HCT116 (cell line): ENCODE results near the gene DET1. TPM values are rescaled to one million over a fixed set of nuclear protein-coding genes. Genes with fewer than 3 reads are reported as not detected.
"Not testable (repeated sequence)": the region's sequence is repeated elsewhere in the genome, so short reads cannot be mapped to it uniquely, and the experiment has no call there.

Experiments
- ATAC-seq: fragments of 200-7000 bp; cut with Tn5 transposase; 2 replicates; pipeline ENCODE4 v1.9.1; 2020; ENCODE audit warnings: mild to moderate bottlenecking, moderate library complexity
- BruUV-seq: library from RNA; stranded (reverse); fragments of 400-500 nt; replicated peaks from 2 replicates; lab custom pipeline; 2021; lab: Mats Ljungman, UMichigan
- CTCF ChIA-PET: fragments of 300-600 bp; sonication (Branson Sonifier 250); formaldehyde crosslinking; loops from one replicate; lab custom pipeline; 2021; ENCODE audit warnings: antibody characterized with exemption; lab: Charles Lee
- POLR2A ChIA-PET: fragments of 300-600, 350-600 bp; sonication (Branson Sonifier 250); formaldehyde crosslinking; loops from one replicate; lab custom pipeline; 2021; ENCODE audit warnings: antibody characterized with exemption; lab: Charles Lee
- RAD21 ChIA-PET, 2 experiments: fragments of 300-600 bp; sonication (Branson Sonifier 250); formaldehyde crosslinking; loops; one replicate each; lab custom pipeline; 2023; ENCODE audit warnings: low total read pairs in 2 of 2; ENCODE audit not compliant: uncharacterized antibody in 2 of 2, unreplicated experiment in 2 of 2, low non-redundant PET in 1 of 2; lab: Charles Lee
- DNase-seq: peaks from one replicate; pipeline ENCODE4 v3.0.0-alpha.2; 2010; ENCODE audit warnings: low read depth, low spot score
- H2AFZ ChIP-seq: fragments of 200-600 bp; shearing (Covaris generic), sonication (generic); 2 replicates; pipeline ENCODE4 v1.6.1; 2017; ENCODE audit warnings: low read depth, mixed run types, mixed read lengths, antibody characterized with exemption, low read length; ENCODE audit not compliant: poor library complexity, severe bottlenecking
- H3K27ac ChIP-seq: 2 replicates; pipeline ENCODE4 v1.5.1; 2012; ENCODE audit warnings: low read depth, low read length
- H3K27me3 ChIP-seq: fragments of 200-600 bp; sonication (generic); 2 replicates; pipeline ENCODE4 v1.6.1; 2016; ENCODE audit warnings: mixed run types, low read length, mixed read lengths; ENCODE audit not compliant: insufficient read depth
- H3K36me3 ChIP-seq, 2 experiments: fragments of 200-500 bp in 1 of 2; fragments of 200-600 bp in 1 of 2; sonication (Bioruptor generic) in 1 of 2; sonication (generic) in 1 of 2; 2 replicates each; pipeline versions ENCODE4 v1.5.1 to v1.6.1; 2014 to 2016; ENCODE audit warnings: low read length in 2 of 2, inconsistent platforms in 1 of 2, mixed read lengths in 1 of 2, mixed run types in 1 of 2; ENCODE audit not compliant: insufficient read depth in 2 of 2, control insufficient read depth in 1 of 2
- H3K4me1 ChIP-seq, 2 experiments: fragments of 200-600 bp in 1 of 2; sonication (generic) in 1 of 2; 2 replicates each; pipeline versions ENCODE4 v1.5.1 to v1.6.1; 2012 to 2017; ENCODE audit warnings: low read length in 2 of 2, inconsistent platforms in 1 of 2, mild to moderate bottlenecking in 1 of 2, mixed read lengths in 1 of 2, mixed run types in 1 of 2, moderate library complexity in 1 of 2; ENCODE audit not compliant: insufficient read depth in 2 of 2, control insufficient read depth in 1 of 2
- H3K4me2 ChIP-seq: fragments of 200-600 bp; sonication (generic); 2 replicates; pipeline ENCODE4 v1.6.1; 2017; ENCODE audit warnings: mixed run types, low read length, mixed read lengths
- H3K4me3 ChIP-seq, 2 experiments: fragments of 200-600 bp in 1 of 2; sonication (generic) in 1 of 2; replicated peaks in 1 of 2; 2 replicates each; pipeline ENCODE4 v1.5.1; 2011 to 2016; ENCODE audit warnings: low read length in 2 of 2, control low read depth in 1 of 2, low read depth in 1 of 2, mild to moderate bottlenecking in 1 of 2, mixed read lengths in 1 of 2, mixed run types in 1 of 2
- H3K79me2 ChIP-seq: fragments of 200-600 bp; sonication (generic); 2 replicates; pipeline ENCODE4 v1.6.1; 2017; ENCODE audit warnings: mild to moderate bottlenecking, mixed run types, low read length, moderate library complexity, mixed read lengths; ENCODE audit not compliant: insufficient read depth
- H3K9ac ChIP-seq: fragments of 200-600 bp; sonication (generic); 2 replicates; pipeline ENCODE4 v1.6.1; 2016; ENCODE audit warnings: low read length, mixed read lengths
- H3K9me2 ChIP-seq: fragments of 200-600 bp; sonication (generic), shearing (Covaris generic); 2 replicates; pipeline ENCODE4 v1.6.1; 2017; ENCODE audit warnings: mixed run types, mild to moderate bottlenecking, moderate library complexity; ENCODE audit not compliant: insufficient read depth
- H3K9me3 ChIP-seq, 2 experiments: fragments of 200-500 bp in 1 of 2; fragments of 200-600 bp in 1 of 2; sonication (Bioruptor generic) in 1 of 2; sonication (generic) in 1 of 2; 2 replicates each; pipeline ENCODE4 v1.6.1; 2014 to 2017; ENCODE audit warnings: low read length in 2 of 2, mixed read lengths in 2 of 2, inconsistent platforms in 1 of 2, low read depth in 1 of 2, mild to moderate bottlenecking in 1 of 2, mixed run types in 1 of 2, moderate library complexity in 1 of 2; ENCODE audit not compliant: control insufficient read depth in 1 of 2, insufficient read depth in 1 of 2
- H4K20me1 ChIP-seq: fragments of 200-600 bp; sonication (generic), shearing (Covaris generic); 2 replicates; pipeline ENCODE4 v1.6.1; 2017; ENCODE audit warnings: mixed run types, mild to moderate bottlenecking, moderate library complexity; ENCODE audit not compliant: insufficient read depth
- ATF3 ChIP-seq: IDR thresholded peaks from 2 replicates; pipeline ENCODE4 v1.6.1; 2012
- CTCF ChIP-seq, 3 experiments: fragments of 200-600 bp in 1 of 3; sonication (generic) in 1 of 3; IDR thresholded peaks in 2 of 3; conservative IDR thresholded peaks in 1 of 3; 2 replicates each; pipeline ENCODE4 v1.5.1; 2012 to 2017; ENCODE audit warnings: low read depth in 2 of 3, low read length in 2 of 3, antibody characterized with exemption in 1 of 3, borderline replicate concordance in 1 of 3, control low read depth in 1 of 3, mild to moderate bottlenecking in 1 of 3, mixed read lengths in 1 of 3, mixed run types in 1 of 3, moderate library complexity in 1 of 3; ENCODE audit not compliant: insufficient read depth in 1 of 3
- JUND ChIP-seq: IDR thresholded peaks from 2 replicates; pipeline ENCODE4 v1.6.1; 2012
- RAD21 ChIP-seq: IDR thresholded peaks from 2 replicates; pipeline ENCODE4 v1.6.1; 2012; ENCODE audit warnings: low read depth, mild to moderate bottlenecking
- SIN3A ChIP-seq: IDR thresholded peaks from 2 replicates; pipeline ENCODE4 v1.6.1; 2012; ENCODE audit warnings: low read depth
- SP1 ChIP-seq: IDR thresholded peaks from 2 replicates; pipeline ENCODE4 v1.6.1; 2012; ENCODE audit warnings: low read depth
- ZFX ChIP-seq: fragments of 450-650 bp; IDR thresholded peaks from 2 replicates; pipeline ENCODE4 v1.6.1; 2017
- ZNF274 ChIP-seq: fragments of 200-500 bp; sonication (Bioruptor generic); IDR thresholded peaks from 2 replicates; pipeline ENCODE4 v1.6.1; 2014; ENCODE audit warnings: mild to moderate bottlenecking, low read depth, low read length, inconsistent platforms
- intact Hi-C: fragments of 100-400 bp; cut with micrococcal nuclease; formaldehyde crosslinking; loops from 2 replicates; pipeline ENCODE4 v1.10.0; 2022
- total RNA-seq: library from RNA; stranded (reverse); gene quantifications from one replicate; pipeline ENCODE4 v1.2.1, GENCODE V29; 2021; ENCODE audit not compliant: unreplicated experiment

The DET1 gene
- total RNA-seq, 1 experiment from 2014 or later: 2.5 TPM

DNA sequence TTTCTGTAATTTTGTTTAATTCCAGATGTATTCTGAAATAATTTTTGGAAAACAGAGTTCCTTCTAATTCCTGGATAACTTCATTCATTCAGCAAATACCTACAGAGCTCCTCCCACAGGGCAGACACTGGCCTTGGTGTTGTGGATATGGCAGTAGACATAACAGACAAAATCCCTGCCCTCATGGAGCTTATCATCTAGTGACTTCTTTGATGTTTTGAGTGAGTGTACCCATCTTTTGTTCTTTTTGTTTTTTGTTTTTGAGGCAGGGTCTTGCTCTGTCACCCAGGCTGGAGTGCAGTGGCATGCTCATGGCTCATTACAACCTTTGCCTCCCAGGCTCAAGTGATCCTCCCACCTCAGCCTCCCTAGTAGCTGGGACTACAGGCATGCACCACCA is 21.1 kb downstream of the DET1 start:
- H3K36me3 ChIP-seq: 0 out of 4 replicates have a peak, but pooled peaks cover 0 to 2% of the 10 kb centered on the region in 2 experiments
- no peaks in the 10 kb centered on the region for H3K79me2 ChIP-seq
- no peaks in the 10 kb centered on the region for H3K9me3 ChIP-seq
- no TSS peak for BruUV-seq
- H3K4me2 ChIP-seq: no peak overlapping the region
- ChIA-PET CTCF (no interaction called here), RAD21 (no interaction called here), POLR2A (no interaction called here)
- H3K9ac ChIP-seq: no peak overlapping the region
- H3K27ac ChIP-seq: no peak overlapping the region
- intact Hi-C loops: no loop called here
- no peaks in the 10 kb centered on the region for H4K20me1 ChIP-seq
- no peaks in the 10 kb centered on the region for H3K4me1 ChIP-seq
- H2AFZ ChIP-seq: no peak overlapping the region
- DNase-seq (no peak), ATAC-seq (no peak)
- no peak overlapping the region for H3K4me3 ChIP-seq
- no peaks in the 10 kb centered on the region for H3K27me3 ChIP-seq
- TF ChIP-seq ATF3 (no peak), SP1 (no peak), ZFX (no peak), RAD21 (no peak), SIN3A (no peak), ZNF274 (no peak), JUND (no peak), CTCF (IDR thresholded peaks at IDR 0.05 in 2 of 3, conservative IDR thresholded peaks at IDR 0.05 in 1 of 3; ENCODE audit: borderline replicate concordance in 1 of 3, insufficient read depth in 1 of 3, low read depth in 2 of 3, low read length in 2 of 3) (no peak)
- no peaks in the 10 kb centered on the region for H3K9me2 ChIP-seq

GRCh38 chr15:88524094-88524493 is 22.4 kb downstream of the DET1 start:
- ATAC-seq, H3K4me3 ChIP-seq, H4K20me1 ChIP-seq, H3K9me3 ChIP-seq, POLR2A ChIA-PET, H3K9me2 ChIP-seq, DNase-seq, H3K27me3 ChIP-seq, RAD21 ChIA-PET, H3K27ac ChIP-seq, H2AFZ ChIP-seq, intact Hi-C loops, H3K79me2 ChIP-seq, BruUV-seq, H3K4me2 ChIP-seq, CTCF ChIA-PET, H3K9ac ChIP-seq, H3K4me1 ChIP-seq, H3K36me3 ChIP-seq: not testable (repeated sequence)
